ENCODE results near the gene TRIOBP.

DNA sequence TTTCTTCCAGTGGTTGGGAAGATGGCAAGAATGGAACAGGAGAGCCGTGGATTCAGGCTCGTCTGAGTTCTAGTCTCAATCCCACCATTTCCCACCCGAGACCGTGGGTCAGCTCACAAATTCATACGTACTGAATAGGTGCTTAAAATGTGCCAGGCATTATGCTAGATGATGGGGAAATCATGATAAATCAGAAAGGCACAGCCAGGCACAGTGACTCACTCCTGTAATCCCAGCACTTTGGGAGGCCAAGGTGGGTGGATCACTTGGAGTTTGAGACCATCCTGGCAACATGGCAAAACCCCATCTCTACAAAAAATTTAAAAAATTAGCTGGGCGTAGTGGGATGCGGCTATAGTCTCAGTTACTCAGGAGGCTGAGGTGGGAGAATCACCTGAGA is 7.1 kb downstream of the TRIOBP start:
- TF ChIP-seq, protein P1, sequence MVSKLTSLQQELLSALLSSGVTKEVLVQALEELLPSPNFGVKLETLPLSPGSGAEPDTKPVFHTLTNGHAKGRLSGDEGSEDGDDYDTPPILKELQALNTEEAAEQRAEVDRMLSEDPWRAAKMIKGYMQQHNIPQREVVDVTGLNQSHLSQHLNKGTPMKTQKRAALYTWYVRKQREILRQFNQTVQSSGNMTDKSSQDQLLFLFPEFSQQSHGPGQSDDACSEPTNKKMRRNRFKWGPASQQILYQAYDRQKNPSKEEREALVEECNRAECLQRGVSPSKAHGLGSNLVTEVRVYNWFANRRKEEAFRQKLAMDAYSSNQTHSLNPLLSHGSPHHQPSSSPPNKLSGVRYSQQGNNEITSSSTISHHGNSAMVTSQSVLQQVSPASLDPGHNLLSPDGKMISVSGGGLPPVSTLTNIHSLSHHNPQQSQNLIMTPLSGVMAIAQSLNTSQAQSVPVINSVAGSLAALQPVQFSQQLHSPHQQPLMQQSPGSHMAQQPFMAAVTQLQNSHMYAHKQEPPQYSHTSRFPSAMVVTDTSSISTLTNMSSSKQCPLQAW (CRISPR knock-in tag; IDR thresholded peaks at IDR 0.05) = no peak
- TF ChIP-seq SUZ12 (IDR thresholded peaks at IDR 0.05; ENCODE audit: low read depth, low read length) = no peak
- no peak for TF ChIP-seq MAZ (IDR thresholded peaks at IDR 0.05; ENCODE audit: borderline replicate concordance, low read depth, low read length)
- TF ChIP-seq MAZ (CRISPR knock-in tag; IDR thresholded peaks at IDR 0.05; ENCODE audit: low read depth) = no peak
- TF ChIP-seq BHLHE40 (IDR thresholded peaks at IDR 0.05; ENCODE audit: low read length) = no peak
